Measurements from ENCODE around the gene SLCO3A1.

GRCh38 chr15:92140796-92141195, 287.3 kb downstream of the SLCO3A1 start:
- TF ChIP-seq REST (tag by site-specific recombination; IDR thresholded peaks at IDR 0.05) (no peak), IKZF3 (tag by site-specific recombination; IDR thresholded peaks at IDR 0.05) (no peak), ATF2 (tag by site-specific recombination; IDR thresholded peaks at IDR 0.05; ENCODE audit: low read depth) (no peak), CTCF (tag by site-specific recombination; IDR thresholded peaks at IDR 0.05) (no peak), GFI1B (tag by site-specific recombination; IDR thresholded peaks at IDR 0.05) (no peak), KLF16 (tag by site-specific recombination; IDR thresholded peaks at IDR 0.05) (no peak), MZF1 (tag by site-specific recombination; IDR thresholded peaks at IDR 0.05; ENCODE audit: borderline replicate concordance) (no peak), ZNF223 (tag by site-specific recombination; IDR thresholded peaks at IDR 0.05) (no peak), TSHZ1 (tag by site-specific recombination; IDR thresholded peaks at IDR 0.05; ENCODE audit: borderline replicate concordance) (no peak), ZNF114 (tag by site-specific recombination; IDR thresholded peaks at IDR 0.05) (no peak), ZNF548 (tag by site-specific recombination; IDR thresholded peaks at IDR 0.05) (no peak), ZNF510 (tag by site-specific recombination; IDR thresholded peaks at IDR 0.05; ENCODE audit: insufficient replicate concordance) (no peak), ZNF274 (IDR thresholded peaks at IDR 0.05; ENCODE audit: low read length) (no peak), ZNF274 (tag by site-specific recombination; IDR thresholded peaks at IDR 0.05; ENCODE audit: borderline replicate concordance) (no peak), ZBTB26 (tag by site-specific recombination; optimal IDR thresholded peaks at IDR 0.05) (no peak)
